ENCODE results near the gene CALHM5. TPM values are rescaled to one million over a fixed set of nuclear protein-coding genes. Genes with fewer than 3 reads are reported as not detected.

Gene CALHM5
- total and polyA plus RNA-seq, 2 of the 4 experiments (the other 2 are of a cell fraction): 3.3 to 10.8 TPM

- no peak for TF ChIP-seq RFX5 (IDR thresholded peaks at IDR 0.05; ENCODE audit: low read depth, low read length)
These were observed 22.0 kb downstream of the CALHM5 start (continued) for GRCh38 chr6:116533233-116533957.

GRCh38 chr6:116535109-116535508 lies 23.7 kb downstream of the CALHM5 start:
- in situ Hi-C loops (cut with MboI; ENCODE audit: low sequenced_read_pairs) (loop anchor here (10.0 kb wide), 2 partner anchors 240 to 270 kb away; no protein-coding TSS in a partner anchor), intact Hi-C loops (cut with micrococcal nuclease) (no loop called here), dilution Hi-C loops (cut with HindIII; ENCODE audit: low sequenced_read_pairs, unreplicated experiment) (no loop called here)
- Histone ChIP-seq H3K9me1 (ENCODE audit: insufficient read depth, low read length) (peaks cover 7% of the 10 kb centered on the region), H3K9ac (ENCODE audit: low read depth, low read length) (no peak overlapping the region), H2BK20ac (ENCODE audit: low read depth, low read length) (no peak overlapping the region), H2BK15ac (ENCODE audit: low read depth, low read length) (no peak overlapping the region), H4K20me1 (ENCODE audit: insufficient read depth, low read length) (no peaks in the 10 kb centered on the region), H3K56ac (ENCODE audit: extremely low read depth, insufficient read depth, low read length) (no peak overlapping the region), H3K18ac (ENCODE audit: low read depth, low read length) (no peak overlapping the region), H4K5ac (ENCODE audit: low read depth, low read length) (no peak overlapping the region), H3K9me3 (ENCODE audit: control insufficient read depth, insufficient read depth, low read length) (no peaks in the 10 kb centered on the region), H3K23ac (ENCODE audit: low read depth, low read length) (no peak overlapping the region), H3K14ac (replicated peaks; ENCODE audit: low read depth, low read length) (no peak overlapping the region), H4K91ac (ENCODE audit: insufficient read depth, low read depth, low read length) (no peak overlapping the region), H3K4me1 (ENCODE audit: control insufficient read depth, insufficient read depth, low read length) (peaks cover 5% of the 10 kb centered on the region), H3K4ac (ENCODE audit: low read depth, low read length) (no peak overlapping the region), H2BK5ac (ENCODE audit: low read depth, low read length, poor library complexity, severe bottlenecking) (no peak overlapping the region), H3K4me2 (ENCODE audit: low read depth, low read length) (no peak overlapping the region), H3K27ac (ENCODE audit: insufficient read depth, low read length) (no peak overlapping the region), H2BK120ac (ENCODE audit: low read depth, low read length) (no peak overlapping the region), H3K79me1 (ENCODE audit: low read depth in 1 of 2, low read length in 2 of 2) (no peaks in the 10 kb centered on the region), H2AK5ac (ENCODE audit: low read depth, low read length) (no peak overlapping the region), H2AK9ac (replicated peaks; ENCODE audit: low read depth, low read length, poor library complexity) (no peak overlapping the region), H4K8ac (ENCODE audit: low read depth in 2 of 2, low read length in 2 of 2) (no peak overlapping the region), H3K27me3 (ENCODE audit: control insufficient read depth, insufficient read depth, low read length) (no peaks in the 10 kb centered on the region), H3K4me3 (ENCODE audit: insufficient read depth, low read depth, low read length) (no peak overlapping the region), H2AFZ (replicated peaks; ENCODE audit: low read length, poor library complexity) (no peak overlapping the region), H3K36me3 (ENCODE audit: control insufficient read depth, insufficient read depth, low read length) (no peaks in the 10 kb centered on the region)
- no TSS peak for BruUV-seq (replicated peaks)
- ChIA-PET POLR2A (ENCODE audit: unreplicated experiment) (interaction anchor here (0.9 kb wide), 1 partner anchor 26 kb away, joined by 3 read pairs; no protein-coding TSS in a partner anchor), CTCF (interaction anchor here (0.7 to 3.0 kb wide), 11 partner anchors 19 to 311 kb away, joined by 3 to 20 read pairs (median 3); partner anchors contain the start of genes CALHM4 and TSPYL1)
- no peak for TF ChIP-seq MAZ (IDR thresholded peaks at IDR 0.05; ENCODE audit: borderline replicate concordance, low read depth, low read length)
- no peak for TF ChIP-seq POLR2A (IDR thresholded peaks at IDR 0.05; ENCODE audit: low read depth, low read length)
- no peak for TF ChIP-seq NFE2L2 (IDR thresholded peaks at IDR 0.05; ENCODE audit: low read depth, low read length)
- TF ChIP-seq MXI1 (IDR thresholded peaks at IDR 0.05; ENCODE audit: borderline replicate concordance, low read depth, low read length): no peak
- no peak for TF ChIP-seq CHD1 (IDR thresholded peaks at IDR 0.05; ENCODE audit: low read depth, low read length)
- no peak for TF ChIP-seq FOS (IDR thresholded peaks at IDR 0.05; ENCODE audit: low read depth, low read length)
- TF ChIP-seq RAD21 (IDR thresholded peaks at IDR 0.05; ENCODE audit: low read length): no peak
- no peak for TF ChIP-seq RFX5 (IDR thresholded peaks at IDR 0.05; ENCODE audit: low read depth, low read length)
- no peak for TF ChIP-seq MAFK (IDR thresholded peaks at IDR 0.05; ENCODE audit: low read depth, low read length)
- TF ChIP-seq CEBPB (IDR thresholded peaks at IDR 0.05; ENCODE audit: low read depth, low read length): no peak
- no peak for TF ChIP-seq USF2 (IDR thresholded peaks at IDR 0.05; ENCODE audit: low read depth, low read length)
- TF ChIP-seq CTCF (conservative IDR thresholded peaks at IDR 0.05; ENCODE audit: low read depth, low read length): no peak
- TF ChIP-seq RCOR1 (IDR thresholded peaks at IDR 0.05; ENCODE audit: insufficient replicate concordance, low read length): no peak
- no peak for TF ChIP-seq SMC3 (IDR thresholded peaks at IDR 0.05; ENCODE audit: low read depth, low read length)
- TF ChIP-seq BHLHE40 (IDR thresholded peaks at IDR 0.05; ENCODE audit: low read depth, low read length): no peak
- ATAC-seq (ENCODE audit: low read depth): no peak
- DNase-seq: peak; percentile 31
